Activated gamma-delta T cell (primary cell): ENCODE measurements around the gene WNT7B.

Experiments
- DNase-seq: peaks from one replicate; lab custom pipeline; 2025; lab: John Stamatoyannopoulos, UW

WNT7B gene

GRCh38 chr22:45887202-45888131 lies 89.5 kb downstream of the WNT7B start:
- no peak for DNase-seq

GRCh38 chr22:45886540-45886939 lies 90.4 kb downstream of the WNT7B start:
- no peak for DNase-seq

GRCh38 chr22:45885941-45886395 lies 91.0 kb downstream of the WNT7B start:
- DNase-seq = no peak

- DNase-seq = no peak
Measured at GRCh38 chr22:45885171-45885840, 91.7 kb downstream of the WNT7B start.

GRCh38 chr22:45884201-45885062 lies 92.5 kb downstream of the WNT7B start:
- no peak for DNase-seq

- DNase-seq = no peak
Measured at GRCh38 chr22:45883811-45884170, 93.2 kb downstream of the WNT7B start.

GRCh38 chr22:45882881-45883810 lies 93.8 kb downstream of the WNT7B start:
- DNase-seq = no peak

- DNase-seq = no peak
Measured at GRCh38 chr22:45881524-45881875, 95.5 kb downstream of the WNT7B start.

- DNase-seq = no peak
Measured at GRCh38 chr22:45880716-45881523, 96.0 kb downstream of the WNT7B start.

GRCh38 chr22:45880091-45880715 lies 96.8 kb downstream of the WNT7B start:
- no peak for DNase-seq

GRCh38 chr22:45879552-45879949 lies 97.4 kb downstream of the WNT7B start:
- DNase-seq = no peak

- DNase-seq = no peak
Measured at GRCh38 chr22:45878901-45879551, 97.9 kb downstream of the WNT7B start.

- DNase-seq = no peak
Measured at GRCh38 chr22:45878051-45878781, 98.7 kb downstream of the WNT7B start.

- DNase-seq = no peak
Measured at GRCh38 chr22:45877651-45878050, 99.3 kb downstream of the WNT7B start.

GRCh38 chr22:45877036-45877380 lies 100.0 kb downstream of the WNT7B start:
- DNase-seq = no peak

GRCh38 chr22:45876136-45877035 lies 100.6 kb downstream of the WNT7B start:
- DNase-seq = no peak

- DNase-seq = no peak
Measured at GRCh38 chr22:45872659-45873263, 104.2 kb downstream of the WNT7B start.
